Mesenchymal stem cell (in vitro differentiated cells and primary cell): ENCODE data around the gene VPS26C.

ENCODE experiments used
- DNase-seq: peaks from one replicate; pipeline ENCODE4 v3.0.0-alpha.2; 2013
- H2AFZ ChIP-seq: one replicate; pipeline ENCODE4 v1.6.1; 2013; ENCODE audit warnings: low read depth, mild to moderate bottlenecking, control low read depth, inconsistent platforms, low read length, moderate library complexity
- H2AK5ac ChIP-seq: 2 replicates; pipeline ENCODE4 v1.6.1; 2013; ENCODE audit warnings: low read length, moderate library complexity, mild to moderate bottlenecking, inconsistent platforms; ENCODE audit not compliant: severe bottlenecking
- H2BK120ac ChIP-seq: one replicate; pipeline ENCODE4 v1.6.1; 2013; ENCODE audit warnings: low read depth, mild to moderate bottlenecking, inconsistent platforms, low read length, moderate library complexity
- H2BK12ac ChIP-seq, 2 experiments: one replicate each; pipeline ENCODE4 v1.6.1; 2013; ENCODE audit warnings: inconsistent platforms in 2 of 2, low read length in 2 of 2, mild to moderate bottlenecking in 2 of 2, moderate library complexity in 2 of 2, control low read depth in 1 of 2
- H2BK15ac ChIP-seq: one replicate; pipeline ENCODE4 v1.6.1; 2013; ENCODE audit warnings: mild to moderate bottlenecking, low read depth, inconsistent platforms; ENCODE audit not compliant: poor library complexity, severe bottlenecking
- H2BK5ac ChIP-seq: 2 replicates; pipeline ENCODE4 v1.6.1; 2013; ENCODE audit warnings: low read depth, mild to moderate bottlenecking, low read length, control low read depth, inconsistent platforms; ENCODE audit not compliant: poor library complexity, severe bottlenecking
- H3K14ac ChIP-seq, 2 experiments: one replicate each; pipeline ENCODE4 v1.6.1; 2013; ENCODE audit warnings: inconsistent platforms in 2 of 2, low read length in 2 of 2, control low read depth in 1 of 2, mild to moderate bottlenecking in 1 of 2, moderate library complexity in 1 of 2
- H3K18ac ChIP-seq, 2 experiments: one replicate each; pipeline ENCODE4 v1.6.1; 2013; ENCODE audit warnings: inconsistent platforms in 2 of 2, low read length in 2 of 2, control low read depth in 1 of 2, low read depth in 1 of 2, mild to moderate bottlenecking in 1 of 2
- H3K23ac ChIP-seq, 2 experiments: one replicate each; pipeline ENCODE4 v1.6.1; 2013; ENCODE audit warnings: inconsistent platforms in 2 of 2, low read length in 2 of 2, mild to moderate bottlenecking in 2 of 2, moderate library complexity in 2 of 2, control low read depth in 1 of 2
- H3K27ac ChIP-seq: 2 replicates; pipeline ENCODE4 v1.5.1; 2013; ENCODE audit warnings: mild to moderate bottlenecking, moderate library complexity, low read length, control low read depth, inconsistent platforms; ENCODE audit not compliant: poor library complexity, severe bottlenecking
- H3K27me3 ChIP-seq, 2 experiments: 2 replicates each; pipeline versions ENCODE4 v1.6.1 to v1.7.0; 2013; ENCODE audit warnings: low read length in 2 of 2, mild to moderate bottlenecking in 2 of 2, moderate library complexity in 2 of 2, control low read depth in 1 of 2, inconsistent platforms in 1 of 2; ENCODE audit not compliant: control insufficient read depth in 1 of 2, insufficient read depth in 1 of 2
- H3K36me3 ChIP-seq, 2 experiments: 2 replicates each; pipeline versions ENCODE4 v1.6.1 to v1.7.0; 2013; ENCODE audit warnings: low read length in 2 of 2, control low read depth in 1 of 2, inconsistent platforms in 1 of 2, low read depth in 1 of 2, mild to moderate bottlenecking in 1 of 2; ENCODE audit not compliant: insufficient read depth in 2 of 2, control insufficient read depth in 1 of 2
- H3K4ac ChIP-seq, 2 experiments: one replicate each; pipeline ENCODE4 v1.6.1; 2013; ENCODE audit warnings: inconsistent platforms in 2 of 2, low read length in 2 of 2, mild to moderate bottlenecking in 2 of 2, moderate library complexity in 2 of 2, control low read depth in 1 of 2, low read depth in 1 of 2
- H3K4me1 ChIP-seq: 2 replicates; pipeline ENCODE4 v1.6.1; 2013; ENCODE audit warnings: low read depth, low read length, control low read depth; ENCODE audit not compliant: control insufficient read depth, insufficient read depth
- H3K4me2 ChIP-seq: 2 replicates; pipeline ENCODE4 v1.6.1; 2013; ENCODE audit warnings: low read length, mild to moderate bottlenecking, inconsistent platforms; ENCODE audit not compliant: poor library complexity, severe bottlenecking
- H3K4me3 ChIP-seq, 2 experiments: 2 replicates each; pipeline versions ENCODE4 v1.5.1 to v1.7.0; 2013; ENCODE audit warnings: low read length in 2 of 2, mild to moderate bottlenecking in 2 of 2, control low read depth in 1 of 2, low read depth in 1 of 2; ENCODE audit not compliant: insufficient read depth in 1 of 2
- H3K79me1 ChIP-seq: replicated peaks from 2 replicates; pipeline ENCODE4 v1.6.1; 2013; ENCODE audit warnings: mild to moderate bottlenecking, control low read depth, low read length, inconsistent platforms; ENCODE audit not compliant: poor library complexity, severe bottlenecking
- H3K9ac ChIP-seq: 2 replicates; pipeline ENCODE4 v1.7.0; 2013; ENCODE audit warnings: mild to moderate bottlenecking, low read length, moderate library complexity
- H3K9me3 ChIP-seq: 2 replicates; pipeline ENCODE4 v1.7.0; 2013; ENCODE audit warnings: mild to moderate bottlenecking, low read length; ENCODE audit not compliant: control insufficient read depth
- H4K8ac ChIP-seq: one replicate; pipeline ENCODE4 v1.6.1; 2013; ENCODE audit warnings: inconsistent platforms, mild to moderate bottlenecking, low read length, moderate library complexity
- H4K91ac ChIP-seq: one replicate; pipeline ENCODE4 v1.6.1; 2013; ENCODE audit warnings: mild to moderate bottlenecking, low read length, inconsistent platforms
- WGBS: methylation state at CpG from one replicate; pipeline ENCODE4 v1.1.7; 2013; ENCODE audit warnings: mixed read lengths; 5-methylcytosine and 5-hydroxymethylcytosine counted together

Gene VPS26C

GRCh38 chr21:37266515-37267221 lies 466 bp downstream of the VPS26C start:
- H3K79me1 ChIP-seq = peaks cover 8% of the 10 kb centered on the region
- 0% methylated on average over 26 of the region's 39 CpGs for WGBS
- H3K9me3 ChIP-seq = peaks cover 2% of the 10 kb centered on the region
- H3K23ac ChIP-seq = peak overlapping the region in 1 of 2 experiments; percentile 97
- H2BK5ac ChIP-seq = peak overlapping the region; percentile 79
- no peaks in the 10 kb centered on the region for H3K27me3 ChIP-seq
- peak overlapping the region; percentile 61 for H3K27ac ChIP-seq
- peak overlapping the region; percentile 100 for H4K91ac ChIP-seq
- peak overlapping the region; percentile 98 for H3K4ac ChIP-seq
- peak overlapping the region; percentile 90 for H2BK120ac ChIP-seq
- H3K14ac ChIP-seq = peak overlapping the region in 1 of 2 experiments; percentile 100
- peak overlapping the region; percentile 97 for H4K8ac ChIP-seq
- H2AFZ ChIP-seq = peak overlapping the region; percentile 46
- H3K4me1 ChIP-seq = peaks cover 1% of the 10 kb centered on the region
- H3K36me3 ChIP-seq = peaks cover 0 to 3% of the 10 kb centered on the region in 2 experiments
- H3K4me3 ChIP-seq = peak overlapping the region; percentile 96 to 100
- peak overlapping the region; percentile 95 for H3K9ac ChIP-seq
- peak overlapping the region; percentile 40 for H3K4me2 ChIP-seq
- H2BK12ac ChIP-seq = peak overlapping the region in 1 of 2 experiments; percentile 97
- H3K18ac ChIP-seq = peak overlapping the region; percentile 96 to 100
- no peak overlapping the region for H2AK5ac ChIP-seq
- peak overlapping the region; percentile 99 for H2BK15ac ChIP-seq
- DNase-seq = peak; percentile 60

DNA sequence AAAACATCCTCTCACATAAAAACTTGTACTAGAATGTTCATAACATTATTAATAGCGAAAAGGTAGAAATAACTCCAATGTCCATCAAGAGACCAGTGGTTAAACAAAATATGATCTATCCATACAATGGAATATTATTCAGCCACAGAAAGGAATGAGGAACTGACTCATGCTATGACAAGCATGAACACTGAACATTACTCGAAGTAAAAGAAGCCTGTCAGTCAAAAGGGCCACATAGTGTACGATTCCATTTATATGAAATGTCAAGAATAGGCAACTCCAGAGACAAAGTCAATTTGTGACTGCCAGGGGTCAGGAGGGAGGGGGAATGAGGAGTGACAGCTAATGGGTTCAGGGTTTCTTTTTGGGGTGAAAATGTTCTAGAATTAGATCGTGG lies 2.3 kb downstream of the VPS26C start:
- Histone ChIP-seq H3K4ac (no peak overlapping the region), H2BK15ac (no peak overlapping the region), H2AK5ac (no peak overlapping the region), H3K4me2 (no peak overlapping the region), H3K36me3 (peaks cover 0 to 16% of the 10 kb centered on the region in 2 experiments), H2AFZ (no peak overlapping the region), H2BK5ac (no peak overlapping the region), H3K9me3 (no peaks in the 10 kb centered on the region), H3K27ac (no peak overlapping the region), H2BK12ac (no peak overlapping the region), H3K4me3 (peak overlapping the region in 1 of 2 experiments; percentile 14), H3K14ac (no peak overlapping the region), H4K8ac (no peak overlapping the region), H3K79me1 (peaks cover 12% of the 10 kb centered on the region), H4K91ac (no peak overlapping the region), H3K18ac (no peak overlapping the region), H3K27me3 (no peaks in the 10 kb centered on the region), H2BK120ac (no peak overlapping the region), H3K9ac (no peak overlapping the region), H3K4me1 (peaks cover 1% of the 10 kb centered on the region), H3K23ac (no peak overlapping the region)
- DNase-seq = no peak
- 84% methylated on average over 2 of the region's 4 CpGs for WGBS

DNA sequence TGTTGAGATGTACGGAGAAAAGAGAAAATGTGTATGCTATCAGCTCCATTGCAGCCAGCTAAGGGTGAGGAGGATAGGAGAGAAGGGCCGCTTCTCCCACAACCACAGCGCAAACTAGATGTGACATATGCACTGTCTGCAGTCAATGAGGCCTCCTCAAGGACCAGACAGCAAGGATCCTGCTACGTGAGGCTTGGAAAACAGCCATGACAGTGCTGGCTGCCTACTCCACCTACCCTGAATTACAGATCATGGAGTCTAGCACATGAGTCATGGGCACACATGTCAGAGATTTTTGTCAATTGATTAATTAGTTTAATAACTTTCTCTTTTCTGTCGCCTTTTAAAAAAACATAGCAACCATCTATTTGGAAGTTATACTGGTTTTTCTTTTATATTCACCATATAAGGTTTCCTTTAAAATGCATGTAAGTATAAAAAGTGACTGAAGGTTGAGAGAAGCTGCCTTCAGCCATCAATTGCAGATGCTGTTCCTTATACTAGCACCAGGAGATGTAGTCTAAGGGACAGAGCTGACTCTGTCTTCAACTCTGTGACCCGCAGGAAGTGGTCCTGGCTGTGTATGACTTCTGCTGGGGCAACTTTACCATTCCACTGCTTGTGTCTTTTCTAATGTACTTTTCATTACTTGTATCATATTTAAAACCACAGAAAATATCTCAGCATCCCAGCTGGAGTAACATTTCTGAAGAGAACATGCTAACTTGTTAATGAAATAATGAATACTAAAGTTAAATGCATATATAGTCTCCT lies 3.1 kb downstream of the VPS26C start:
- Histone ChIP-seq H3K18ac (no peak overlapping the region), H3K14ac (peak overlapping the region in 1 of 2 experiments; percentile 19), H3K4me3 (no peak overlapping the region), H2BK120ac (no peak overlapping the region), H2AK5ac (no peak overlapping the region), H2BK5ac (no peak overlapping the region), H4K8ac (no peak overlapping the region), H3K9ac (no peak overlapping the region), H3K36me3 (peaks cover 0 to 16% of the 10 kb centered on the region in 2 experiments), H3K4me2 (no peak overlapping the region), H3K27me3 (no peaks in the 10 kb centered on the region), H3K4ac (no peak overlapping the region), H3K23ac (no peak overlapping the region), H3K4me1 (peaks cover 1% of the 10 kb centered on the region), H3K27ac (no peak overlapping the region), H4K91ac (no peak overlapping the region), H3K79me1 (peaks cover 6% of the 10 kb centered on the region), H3K9me3 (no peaks in the 10 kb centered on the region), H2BK15ac (no peak overlapping the region), H2AFZ (no peak overlapping the region), H2BK12ac (no peak overlapping the region)
- WGBS = 90% methylated on average over 5 of the region's 6 CpGs
- peak; percentile 36 for DNase-seq

- Histone ChIP-seq H3K9me3 (no peaks in the 10 kb centered on the region), H3K4me3 (no peak overlapping the region), H3K14ac (no peak overlapping the region), H2BK15ac (no peak overlapping the region), H3K4me2 (no peak overlapping the region), H2AK5ac (no peak overlapping the region), H3K79me1 (peaks cover 18% of the 10 kb centered on the region), H3K4ac (no peak overlapping the region), H3K18ac (no peak overlapping the region), H4K8ac (no peak overlapping the region), H3K9ac (peak overlapping the region; percentile 90), H2AFZ (no peak overlapping the region), H3K4me1 (peaks cover 5% of the 10 kb centered on the region), H2BK5ac (no peak overlapping the region), H3K36me3 (peaks cover 9 to 13% of the 10 kb centered on the region in 2 experiments), H3K23ac (peak overlapping the region in 1 of 2 experiments; percentile 91), H3K27me3 (no peaks in the 10 kb centered on the region), H3K27ac (no peak overlapping the region), H2BK120ac (no peak overlapping the region), H4K91ac (no peak overlapping the region), H2BK12ac (no peak overlapping the region)
- WGBS = over 99% methylated on average over 5 of the region's 5 CpGs
- no peak for DNase-seq
These were observed 7.7 kb downstream of the VPS26C start for GRCh38 chr21:37259426-37259825.
